ENCODE data around the gene PKNOX1. TPM values are rescaled to one million over a fixed set of nuclear protein-coding genes. Genes with fewer than 3 reads are reported as not detected.
"Not testable (repeated sequence)": the region's sequence is repeated elsewhere in the genome, so short reads cannot be mapped to it uniquely, and the experiment has no call there.

Gene PKNOX1
- total and polyA plus RNA-seq, 4 donors: 18.3 to 28.8 (median 23.8) TPM

GRCh38 chr21:42997983-42998382 is 23.6 kb downstream of the PKNOX1 start:
- H3K4me3 ChIP-seq (ENCODE audit: low read depth, low read length); H3K27me3 ChIP-seq (ENCODE audit: control insufficient read depth, insufficient read depth, low read length); H3K9me3 ChIP-seq (ENCODE audit: control insufficient read depth, insufficient read depth, low read length); H3K36me3 ChIP-seq (ENCODE audit: control insufficient read depth, insufficient read depth, low read length); H3K27ac ChIP-seq (ENCODE audit: low read depth, low read length); H3K4me1 ChIP-seq (ENCODE audit: control insufficient read depth, insufficient read depth, low read length); DNase-seq (ENCODE audit: low read depth in 4 of 6, low spot score in 6 of 6): not testable (repeated sequence)
- WGBS (ENCODE audit: insufficient coverage): no CpG with 5 or more reads among the region's 1 CpG

- not testable (repeated sequence) for H3K36me3 ChIP-seq (ENCODE audit: control insufficient read depth, insufficient read depth, low read length); H3K9me3 ChIP-seq (ENCODE audit: control insufficient read depth, insufficient read depth, low read length); H3K27me3 ChIP-seq (ENCODE audit: control insufficient read depth, insufficient read depth, low read length); DNase-seq (ENCODE audit: low read depth in 4 of 6, low spot score in 6 of 6); H3K4me3 ChIP-seq (ENCODE audit: low read depth, low read length); H3K27ac ChIP-seq (ENCODE audit: low read depth, low read length); H3K4me1 ChIP-seq (ENCODE audit: control insufficient read depth, insufficient read depth, low read length)
- WGBS (ENCODE audit: insufficient coverage): 86% methylated on average over 2 of the region's 2 CpGs
Measured at GRCh38 chr21:42999152-42999551, 24.8 kb downstream of the PKNOX1 start.

GRCh38 chr21:43000041-43000440 is 25.7 kb downstream of the PKNOX1 start:
- H3K27ac ChIP-seq (ENCODE audit: low read depth, low read length); H3K27me3 ChIP-seq (ENCODE audit: control insufficient read depth, insufficient read depth, low read length); H3K36me3 ChIP-seq (ENCODE audit: control insufficient read depth, insufficient read depth, low read length); H3K9me3 ChIP-seq (ENCODE audit: control insufficient read depth, insufficient read depth, low read length); H3K4me3 ChIP-seq (ENCODE audit: low read depth, low read length); DNase-seq (ENCODE audit: low read depth in 4 of 6, low spot score in 6 of 6); H3K4me1 ChIP-seq (ENCODE audit: control insufficient read depth, insufficient read depth, low read length): not testable (repeated sequence)
- WGBS (ENCODE audit: insufficient coverage): 94% methylated on average over 2 of the region's 2 CpGs

- H3K27ac ChIP-seq (ENCODE audit: low read depth, low read length): no peak overlapping the region
- no peak overlapping the region for H3K4me3 ChIP-seq (ENCODE audit: low read depth, low read length)
- H3K27me3 ChIP-seq (ENCODE audit: control insufficient read depth, insufficient read depth, low read length): no peaks in the 10 kb centered on the region
- peaks cover 16% of the 10 kb centered on the region for H3K36me3 ChIP-seq (ENCODE audit: control insufficient read depth, insufficient read depth, low read length)
- H3K9me3 ChIP-seq (ENCODE audit: control insufficient read depth, insufficient read depth, low read length): peaks cover 2% of the 10 kb centered on the region
- peak in 1 of 6 donors; percentile 62 for DNase-seq (ENCODE audit: low read depth in 4 of 6, low spot score in 6 of 6)
- WGBS (ENCODE audit: insufficient coverage): 60% methylated on average over 3 of the region's 4 CpGs
- no peaks in the 10 kb centered on the region for H3K4me1 ChIP-seq (ENCODE audit: control insufficient read depth, insufficient read depth, low read length)
Measured at GRCh38 chr21:43001316-43001715, 27.0 kb downstream of the PKNOX1 start.

GRCh38 chr21:43004926-43005325 is 30.6 kb downstream of the PKNOX1 start:
- Histone ChIP-seq H3K4me1 (ENCODE audit: control insufficient read depth, insufficient read depth, low read length) (no peaks in the 10 kb centered on the region), H3K27ac (ENCODE audit: low read depth, low read length) (no peak overlapping the region), H3K9me3 (ENCODE audit: control insufficient read depth, insufficient read depth, low read length) (peaks cover 2% of the 10 kb centered on the region), H3K36me3 (ENCODE audit: control insufficient read depth, insufficient read depth, low read length) (peaks cover 43% of the 10 kb centered on the region), H3K4me3 (ENCODE audit: low read depth, low read length) (no peak overlapping the region), H3K27me3 (ENCODE audit: control insufficient read depth, insufficient read depth, low read length) (no peaks in the 10 kb centered on the region)
- 60% methylated on average over 4 of the region's 8 CpGs for WGBS (ENCODE audit: insufficient coverage)
- DNase-seq (ENCODE audit: low read depth in 4 of 6, low spot score in 6 of 6): no peak

- 98% methylated on average over 6 of the region's 9 CpGs for WGBS (ENCODE audit: insufficient coverage)
- no peak overlapping the region for H3K4me3 ChIP-seq (ENCODE audit: low read depth, low read length)
- no peak overlapping the region for H3K27ac ChIP-seq (ENCODE audit: low read depth, low read length)
Measured at GRCh38 chr21:43005635-43006034, 31.3 kb downstream of the PKNOX1 start.

GRCh38 chr21:43006051-43006873 is 31.9 kb downstream of the PKNOX1 start:
- 73% methylated on average over 11 of the region's 14 CpGs for WGBS (ENCODE audit: insufficient coverage)
- DNase-seq (ENCODE audit: low read depth in 4 of 6, low spot score in 6 of 6); H3K27ac ChIP-seq (ENCODE audit: low read depth, low read length); H3K4me1 ChIP-seq (ENCODE audit: control insufficient read depth, insufficient read depth, low read length); H3K4me3 ChIP-seq (ENCODE audit: low read depth, low read length); H3K27me3 ChIP-seq (ENCODE audit: control insufficient read depth, insufficient read depth, low read length); H3K9me3 ChIP-seq (ENCODE audit: control insufficient read depth, insufficient read depth, low read length): not testable (repeated sequence)
- H3K36me3 ChIP-seq (ENCODE audit: control insufficient read depth, insufficient read depth, low read length): peaks cover 45% of the 10 kb centered on the region

More at GRCh38 chr21:43005635-43006034, 31.3 kb downstream of the PKNOX1 start:
- no peaks in the 10 kb centered on the region for H3K9me3 ChIP-seq (ENCODE audit: control insufficient read depth, insufficient read depth, low read length)
- DNase-seq (ENCODE audit: low read depth in 4 of 6, low spot score in 6 of 6): no peak
- peaks cover 43% of the 10 kb centered on the region for H3K36me3 ChIP-seq (ENCODE audit: control insufficient read depth, insufficient read depth, low read length)
- H3K27me3 ChIP-seq (ENCODE audit: control insufficient read depth, insufficient read depth, low read length): no peaks in the 10 kb centered on the region
- H3K4me1 ChIP-seq (ENCODE audit: control insufficient read depth, insufficient read depth, low read length): no peaks in the 10 kb centered on the region

GRCh38 chr21:43006874-43007208 is 32.5 kb downstream of the PKNOX1 start:
- Histone ChIP-seq H3K36me3 (ENCODE audit: control insufficient read depth, insufficient read depth, low read length) (peaks cover 47% of the 10 kb centered on the region), H3K4me1 (ENCODE audit: control insufficient read depth, insufficient read depth, low read length) (no peaks in the 10 kb centered on the region), H3K27me3 (ENCODE audit: control insufficient read depth, insufficient read depth, low read length) (no peaks in the 10 kb centered on the region), H3K27ac (ENCODE audit: low read depth, low read length) (no peak overlapping the region), H3K4me3 (ENCODE audit: low read depth, low read length) (no peak overlapping the region), H3K9me3 (ENCODE audit: control insufficient read depth, insufficient read depth, low read length) (no peaks in the 10 kb centered on the region)
- no peak for DNase-seq (ENCODE audit: low read depth in 4 of 6, low spot score in 6 of 6)
- WGBS (ENCODE audit: insufficient coverage): 100% methylated on average over 3 of the region's 4 CpGs

- no peak overlapping the region for H3K4me3 ChIP-seq (ENCODE audit: low read depth, low read length)
- WGBS (ENCODE audit: insufficient coverage): no CpG with 5 or more reads among the region's 6 CpGs
- no peaks in the 10 kb centered on the region for H3K9me3 ChIP-seq (ENCODE audit: control insufficient read depth, insufficient read depth, low read length)
- H3K27ac ChIP-seq (ENCODE audit: low read depth, low read length): no peak overlapping the region
- no peak for DNase-seq (ENCODE audit: low read depth in 4 of 6, low spot score in 6 of 6)
- no peaks in the 10 kb centered on the region for H3K4me1 ChIP-seq (ENCODE audit: control insufficient read depth, insufficient read depth, low read length)
- H3K36me3 ChIP-seq (ENCODE audit: control insufficient read depth, insufficient read depth, low read length): peaks cover 46% of the 10 kb centered on the region
- H3K27me3 ChIP-seq (ENCODE audit: control insufficient read depth, insufficient read depth, low read length): no peaks in the 10 kb centered on the region
Measured at GRCh38 chr21:43012596-43012995, 38.2 kb downstream of the PKNOX1 start.

- 76% methylated on average over 12 of the region's 13 CpGs for WGBS (ENCODE audit: insufficient coverage)
- no peaks in the 10 kb centered on the region for H3K27me3 ChIP-seq (ENCODE audit: control insufficient read depth, insufficient read depth, low read length)
- no peak for DNase-seq (ENCODE audit: low read depth in 4 of 6, low spot score in 6 of 6)
- H3K4me3 ChIP-seq (ENCODE audit: low read depth, low read length): no peak overlapping the region
- H3K27ac ChIP-seq (ENCODE audit: low read depth, low read length): no peak overlapping the region
- peaks cover 54% of the 10 kb centered on the region for H3K36me3 ChIP-seq (ENCODE audit: control insufficient read depth, insufficient read depth, low read length)
- no peaks in the 10 kb centered on the region for H3K4me1 ChIP-seq (ENCODE audit: control insufficient read depth, insufficient read depth, low read length)
- H3K9me3 ChIP-seq (ENCODE audit: control insufficient read depth, insufficient read depth, low read length): no peaks in the 10 kb centered on the region
Measured at GRCh38 chr21:43015906-43016540, 41.7 kb downstream of the PKNOX1 start.
